K562 (cell line): ENCODE data around the gene RCOR2.

Source experiments
- FOS ChIP-seq: IDR thresholded peaks from 3 replicates; pipeline ENCODE4 v1.6.1; 2011; ENCODE audit not compliant: insufficient read length; ENCODE audit errors: extremely low read depth
- HMG20B ChIP-seq: fragments of 250-450 bp; sonication (Bioruptor Pico); IDR thresholded peaks from 2 replicates; pipeline ENCODE4 v1.5.0; 2021; ENCODE audit warnings: mild to moderate bottlenecking
- JUN ChIP-seq, 2 experiments: sonication (generic) in 1 of 2; formaldehyde crosslinking in 1 of 2; IDR thresholded peaks; 2 replicates each; pipeline versions ENCODE4 v1.6.1 to v1.8.0; 2012 to 2022; ENCODE audit warnings: borderline replicate concordance in 2 of 2, mild to moderate bottlenecking in 2 of 2, improper control_type of control experiment in 1 of 2, low read depth in 1 of 2, low read length in 1 of 2, missing genetic modification reagents in 1 of 2
- MAFF ChIP-seq: IDR thresholded peaks from 2 replicates; pipeline ENCODE4 v1.6.1; 2012; ENCODE audit warnings: low read length, improper control_type of control experiment
- TF ChIP-seq, protein P1 (sequence below), 2 experiments: fragments of 450-650 bp; formaldehyde crosslinking in 1 of 2; IDR thresholded peaks; 2 replicates each; pipeline versions ENCODE4 v1.4.0 to v1.6.1; 2014 to 2020; ENCODE audit warnings: mild to moderate bottlenecking in 2 of 2, borderline replicate concordance in 1 of 2, low read depth in 1 of 2

DNA sequence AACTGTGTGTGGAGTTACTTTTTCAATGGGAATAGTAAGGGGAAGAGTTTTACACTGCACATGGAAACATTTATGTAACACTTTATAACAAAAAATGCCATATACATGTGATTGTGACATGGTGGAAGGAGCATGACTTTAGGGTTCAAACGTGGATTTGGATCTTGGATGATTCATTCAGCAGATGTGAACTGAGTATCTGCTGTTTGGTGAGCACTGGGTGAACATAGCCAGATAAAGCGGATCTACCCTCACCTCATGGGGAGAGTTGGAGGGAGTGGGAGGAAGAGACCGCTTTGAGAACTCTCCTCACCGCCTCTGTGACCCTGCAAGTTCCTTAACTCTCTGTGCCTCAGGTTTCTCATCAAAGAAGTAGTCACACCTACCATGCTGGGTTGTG, 24.9 kb upstream of the RCOR2 start:
- TF ChIP-seq, protein P1, sequence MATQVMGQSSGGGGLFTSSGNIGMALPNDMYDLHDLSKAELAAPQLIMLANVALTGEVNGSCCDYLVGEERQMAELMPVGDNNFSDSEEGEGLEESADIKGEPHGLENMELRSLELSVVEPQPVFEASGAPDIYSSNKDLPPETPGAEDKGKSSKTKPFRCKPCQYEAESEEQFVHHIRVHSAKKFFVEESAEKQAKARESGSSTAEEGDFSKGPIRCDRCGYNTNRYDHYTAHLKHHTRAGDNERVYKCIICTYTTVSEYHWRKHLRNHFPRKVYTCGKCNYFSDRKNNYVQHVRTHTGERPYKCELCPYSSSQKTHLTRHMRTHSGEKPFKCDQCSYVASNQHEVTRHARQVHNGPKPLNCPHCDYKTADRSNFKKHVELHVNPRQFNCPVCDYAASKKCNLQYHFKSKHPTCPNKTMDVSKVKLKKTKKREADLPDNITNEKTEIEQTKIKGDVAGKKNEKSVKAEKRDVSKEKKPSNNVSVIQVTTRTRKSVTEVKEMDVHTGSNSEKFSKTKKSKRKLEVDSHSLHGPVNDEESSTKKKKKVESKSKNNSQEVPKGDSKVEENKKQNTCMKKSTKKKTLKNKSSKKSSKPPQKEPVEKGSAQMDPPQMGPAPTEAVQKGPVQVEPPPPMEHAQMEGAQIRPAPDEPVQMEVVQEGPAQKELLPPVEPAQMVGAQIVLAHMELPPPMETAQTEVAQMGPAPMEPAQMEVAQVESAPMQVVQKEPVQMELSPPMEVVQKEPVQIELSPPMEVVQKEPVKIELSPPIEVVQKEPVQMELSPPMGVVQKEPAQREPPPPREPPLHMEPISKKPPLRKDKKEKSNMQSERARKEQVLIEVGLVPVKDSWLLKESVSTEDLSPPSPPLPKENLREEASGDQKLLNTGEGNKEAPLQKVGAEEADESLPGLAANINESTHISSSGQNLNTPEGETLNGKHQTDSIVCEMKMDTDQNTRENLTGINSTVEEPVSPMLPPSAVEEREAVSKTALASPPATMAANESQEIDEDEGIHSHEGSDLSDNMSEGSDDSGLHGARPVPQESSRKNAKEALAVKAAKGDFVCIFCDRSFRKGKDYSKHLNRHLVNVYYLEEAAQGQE (IDR thresholded peaks at IDR 0.05; ENCODE audit: borderline replicate concordance), result no peak
- TF ChIP-seq, protein P1 (CRISPR knock-in tag; IDR thresholded peaks at IDR 0.05; ENCODE audit: low read depth), result no peak
- no peak for TF ChIP-seq HMG20B
- no peak for TF ChIP-seq JUN (IDR thresholded peaks at IDR 0.05; ENCODE audit: borderline replicate concordance, low read depth, low read length)
- no peak for TF ChIP-seq JUN (CRISPR knock-in tag; IDR thresholded peaks at IDR 0.05; ENCODE audit: borderline replicate concordance)
- no peak for TF ChIP-seq FOS
- no peak for TF ChIP-seq MAFF
